Activated T-cell treated with anti-CD3 and anti-CD28 coated beads, Interleukin-2, amount 50 U/mL, for 1 hour (primary cell): ENCODE measurements around the gene LSS.
A peak's percentile ranks its signal among the peaks of the same experiment; 100 is the strongest.
"Not testable (repeated sequence)": the region's sequence is repeated elsewhere in the genome, so short reads cannot be mapped to it uniquely, and the experiment has no call there.

Source experiments
- DNase-seq: peaks from one replicate; pipeline ENCODE4 v3.0.0-alpha.2; 2020

LSS gene

GRCh38 chr21:46184625-46185555, 43.7 kb downstream of the LSS start:
- peak; percentile 74 for DNase-seq

- DNase-seq = peak; percentile 62
These were observed 44.5 kb downstream of the LSS start, which contains the start of gene SPATC1L for GRCh38 chr21:46183910-46184624. Gene SPATC1L (minus strand): TSS chr21:46184459. CDS start chr21:46182816, 1,643 bp downstream.

GRCh38 chr21:46183337-46183909, 45.2 kb downstream of the LSS start:
- not testable (repeated sequence) for DNase-seq

DNA sequence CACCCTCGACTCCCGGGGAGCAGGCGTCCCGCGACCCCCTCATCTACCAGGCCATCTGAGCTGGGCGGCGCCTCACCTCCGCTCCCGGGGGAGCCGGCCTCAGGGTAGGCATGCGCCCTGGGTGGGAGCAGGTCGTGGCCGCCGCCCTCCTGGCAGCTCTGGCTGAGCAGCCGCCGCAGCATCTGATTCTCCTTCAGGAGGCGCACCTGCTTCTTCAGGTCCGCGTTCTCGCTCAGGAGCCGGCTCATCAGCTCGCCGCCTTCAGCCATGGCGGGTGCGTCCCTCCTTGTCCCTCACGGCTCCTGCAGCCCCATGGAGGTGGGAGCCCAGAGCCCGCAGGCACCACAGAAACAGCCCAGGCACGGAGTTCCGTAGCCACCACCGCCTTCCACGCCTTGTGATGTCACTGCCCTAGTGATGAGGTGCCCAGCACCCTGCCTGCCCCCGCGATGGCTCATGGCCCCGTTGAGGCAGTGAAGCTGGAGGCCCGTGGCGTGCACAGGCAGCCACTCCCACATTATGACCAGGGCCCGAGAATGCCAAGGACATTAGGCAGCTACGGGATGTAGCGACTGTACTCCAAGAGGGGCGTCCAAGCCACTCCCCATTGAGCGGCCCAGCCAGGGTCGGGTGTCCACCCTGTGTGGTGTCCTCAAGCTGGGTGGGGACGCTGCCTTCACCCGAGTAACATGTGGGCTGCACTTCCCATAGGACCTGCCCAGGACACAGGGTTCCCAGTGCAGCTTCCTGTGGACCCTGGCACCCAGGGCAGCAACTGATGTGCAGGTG, 45.8 kb downstream of the LSS start:
- peak; percentile 14 for DNase-seq

- peak; percentile 14 for DNase-seq
These were observed 46.5 kb downstream of the LSS start for GRCh38 chr21:46181953-46182547.

DNA sequence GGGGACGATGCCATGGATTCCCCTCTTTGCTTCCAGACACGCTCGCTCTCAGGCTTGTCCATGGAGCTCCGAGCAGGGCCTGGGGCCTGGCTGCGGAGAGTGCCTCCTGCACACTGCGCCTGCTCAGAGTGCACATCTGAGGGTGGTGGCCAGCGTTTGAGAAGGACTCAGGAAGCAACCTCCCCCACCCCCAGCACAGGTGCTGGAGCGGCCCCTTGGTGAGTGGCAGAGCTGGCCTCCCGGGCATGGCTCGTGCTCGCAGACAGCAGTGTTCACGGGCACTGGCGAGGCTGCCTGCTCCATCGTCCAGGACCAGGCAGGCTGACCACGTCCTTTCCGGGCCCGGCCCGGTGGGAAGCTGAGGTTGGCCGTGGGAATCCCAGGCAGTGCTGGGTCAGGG, 47.1 kb downstream of the LSS start:
- no peak for DNase-seq

- no peak for DNase-seq
These were observed 47.7 kb downstream of the LSS start for GRCh38 chr21:46180778-46181391.

DNA sequence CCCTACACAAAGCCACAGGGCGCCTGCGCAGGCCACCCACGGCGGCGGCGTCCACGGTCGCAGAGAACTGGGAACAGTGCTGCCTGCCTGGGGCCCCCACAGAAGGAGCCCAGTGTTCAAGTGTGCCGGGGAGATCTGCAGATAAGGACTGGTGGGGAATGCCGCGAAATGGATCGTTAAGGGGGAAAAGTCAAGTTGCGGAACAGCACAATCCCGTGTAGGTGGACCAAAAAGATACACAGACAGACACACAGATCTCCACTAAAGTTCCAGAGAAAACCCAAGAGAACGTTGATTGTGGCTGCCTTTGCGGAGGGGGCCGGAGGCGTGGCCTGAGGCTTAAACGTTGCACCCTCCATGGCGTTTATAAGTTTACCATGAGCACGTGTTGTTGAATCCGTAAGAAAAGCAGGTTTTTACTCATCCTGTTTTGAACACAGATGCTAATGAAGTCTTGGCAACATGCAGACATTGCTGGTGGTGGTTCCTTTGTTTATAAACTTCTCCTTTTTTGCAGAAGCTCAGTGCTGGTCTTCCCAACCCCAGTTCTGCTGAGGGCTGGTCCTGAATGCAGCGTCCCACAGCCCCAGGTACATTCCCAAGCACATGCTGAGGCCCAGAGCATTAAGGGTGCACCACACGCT, 48.4 kb downstream of the LSS start:
- DNase-seq = no peak

GRCh38 chr21:46179708-46180078, 48.9 kb downstream of the LSS start:
- no peak for DNase-seq

DNA sequence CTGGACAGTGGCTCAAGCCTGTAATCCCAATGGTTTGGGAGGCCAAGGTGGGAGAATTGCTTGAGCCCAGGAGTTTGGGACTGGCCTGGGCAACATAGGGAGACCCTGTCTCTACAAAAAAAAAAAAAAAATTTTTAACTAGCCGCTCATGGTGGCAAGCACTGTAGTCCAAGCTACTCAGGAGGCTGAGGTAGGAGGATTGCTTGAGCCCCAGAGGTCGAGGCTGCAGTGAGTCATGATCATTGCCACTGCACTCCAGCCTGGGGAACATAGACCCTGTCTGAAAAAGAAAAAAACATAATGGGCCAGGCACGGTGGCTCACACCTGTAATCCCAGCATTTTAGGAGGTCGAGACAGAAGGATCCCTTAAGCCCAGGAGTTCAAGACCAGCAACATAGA, 49.6 kb downstream of the LSS start:
- DNase-seq = no peak

GRCh38 chr21:46176443-46177129, 52.0 kb downstream of the LSS start:
- not testable (repeated sequence) for DNase-seq

DNA sequence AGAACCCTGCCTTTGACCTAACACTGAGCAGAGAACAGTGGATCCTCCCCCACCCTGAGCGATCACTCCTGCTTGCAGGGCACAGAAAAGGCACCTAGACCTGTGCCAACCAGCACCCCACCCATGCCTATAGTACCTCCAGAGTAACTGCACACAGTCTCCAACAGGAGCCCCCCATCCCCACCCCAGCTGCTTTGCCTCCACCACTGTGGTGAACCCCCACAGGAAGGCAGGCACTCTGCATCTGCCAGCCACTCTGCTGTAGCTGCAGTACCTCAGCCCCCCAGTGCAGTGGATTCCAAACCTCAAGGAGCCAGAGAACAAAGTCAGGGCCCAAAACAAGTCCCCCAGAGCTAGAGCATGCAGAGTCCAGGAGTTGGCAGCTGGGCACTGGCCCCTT, 55.0 kb downstream of the LSS start:
- DNase-seq = no peak

DNA sequence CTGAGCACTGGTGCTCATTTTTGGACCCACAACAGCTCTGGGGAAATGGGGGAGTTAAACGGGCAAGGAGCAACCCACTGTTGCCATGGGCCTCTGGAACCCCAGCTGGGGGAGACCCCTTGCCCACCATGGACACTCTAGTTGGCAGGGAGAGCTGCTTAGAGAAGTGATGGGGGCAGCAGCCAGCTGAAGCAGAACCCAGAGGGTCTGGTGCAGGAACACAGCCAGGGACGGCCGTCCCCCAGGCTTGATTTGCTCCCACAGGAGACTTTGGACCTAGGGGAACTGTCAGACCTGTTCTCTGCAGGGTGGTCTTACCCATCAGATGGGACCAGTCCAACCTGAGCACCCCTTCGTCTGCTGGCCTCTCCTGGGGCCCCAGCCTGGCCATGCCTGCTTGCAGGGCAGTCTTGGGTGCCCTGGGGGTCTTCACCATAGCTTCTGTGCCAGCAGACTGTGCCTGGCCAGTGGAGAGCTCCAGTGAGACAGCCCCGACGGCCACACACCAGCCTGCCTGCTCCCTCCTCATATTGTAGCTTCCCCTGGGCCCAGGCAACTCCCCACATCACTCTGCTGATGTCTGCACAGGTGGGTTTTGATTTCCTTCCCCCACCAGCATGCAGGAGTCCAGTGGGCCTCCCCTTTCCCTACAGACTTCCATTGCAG, 55.6 kb downstream of the LSS start:
- no peak for DNase-seq

- no peak for DNase-seq
These were observed 56.3 kb downstream of the LSS start for GRCh38 chr21:46171996-46172862.

- DNase-seq = no peak
These were observed 57.0 kb downstream of the LSS start for GRCh38 chr21:46171585-46171984.

DNA sequence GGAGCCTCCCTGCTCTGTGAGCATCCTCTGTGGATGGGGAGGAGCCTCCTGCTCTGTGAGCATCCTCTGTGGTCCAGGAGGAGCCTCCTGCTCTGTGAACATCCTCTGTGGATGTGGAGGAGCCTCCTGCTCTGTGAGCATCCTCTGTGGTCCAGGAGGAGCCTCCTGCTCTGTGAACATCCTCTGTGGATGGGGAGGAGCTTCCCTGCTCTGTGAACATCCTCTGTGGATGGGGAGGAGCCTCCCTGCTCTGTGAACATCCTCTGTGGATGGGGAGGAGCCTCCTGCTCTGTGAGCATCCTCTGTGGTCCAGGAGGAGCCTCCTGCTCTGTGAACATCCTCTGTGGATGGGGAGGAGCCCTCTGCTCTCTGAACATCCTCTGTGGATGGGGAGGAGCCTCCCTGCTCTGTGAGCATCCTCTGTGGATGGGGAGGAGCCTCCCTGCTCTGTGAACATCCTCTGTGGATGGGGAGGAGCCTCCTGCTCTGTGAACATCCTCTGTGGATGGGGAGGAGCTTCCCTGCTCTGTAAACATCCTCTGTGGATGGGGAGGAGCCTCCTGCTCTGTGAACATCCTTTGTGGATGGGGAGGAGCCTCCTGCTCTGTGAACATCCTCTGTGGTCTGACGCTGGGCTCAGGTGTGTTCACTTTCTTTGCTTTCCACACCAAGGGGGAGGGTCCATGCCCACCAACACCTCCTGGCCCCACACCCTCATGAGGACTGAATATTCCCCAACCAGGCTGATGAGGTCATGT, 58.0 kb downstream of the LSS start:
- DNase-seq = peak; percentile 20

DNA sequence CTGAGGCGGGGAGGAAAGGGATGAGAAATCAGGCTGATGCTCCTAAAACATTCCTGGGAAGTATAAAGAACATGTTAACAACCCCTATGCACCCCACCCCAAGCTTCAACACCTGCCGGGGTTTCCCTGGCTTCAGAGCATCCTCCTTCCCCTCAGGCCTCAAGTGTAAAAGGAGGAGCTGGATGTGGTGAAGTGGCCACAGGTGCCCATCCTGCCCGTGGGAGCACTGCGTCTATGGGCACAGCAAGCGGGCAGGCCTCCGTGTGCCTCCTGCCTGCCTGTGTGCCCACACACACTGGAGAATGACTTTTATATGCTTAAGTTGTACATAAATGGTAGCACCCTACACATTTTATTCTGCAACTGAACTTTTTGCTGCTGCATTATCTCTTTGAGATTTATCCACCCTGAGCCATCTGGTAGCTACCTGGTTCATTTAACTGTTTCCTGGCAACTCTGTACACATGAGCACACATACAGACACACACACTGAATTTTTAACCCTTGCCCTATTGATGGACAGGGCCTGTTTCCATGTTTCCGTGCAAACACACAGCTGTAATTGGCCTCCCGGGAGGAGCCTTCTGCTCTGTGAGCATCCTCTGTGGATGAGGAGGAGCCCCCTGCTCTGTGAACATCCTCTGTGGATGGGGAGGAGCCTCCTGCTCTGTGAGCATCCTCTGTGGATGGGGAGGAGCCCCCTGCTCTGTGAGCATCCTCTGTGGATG, 59.8 kb downstream of the LSS start:
- DNase-seq = no peak

DNA sequence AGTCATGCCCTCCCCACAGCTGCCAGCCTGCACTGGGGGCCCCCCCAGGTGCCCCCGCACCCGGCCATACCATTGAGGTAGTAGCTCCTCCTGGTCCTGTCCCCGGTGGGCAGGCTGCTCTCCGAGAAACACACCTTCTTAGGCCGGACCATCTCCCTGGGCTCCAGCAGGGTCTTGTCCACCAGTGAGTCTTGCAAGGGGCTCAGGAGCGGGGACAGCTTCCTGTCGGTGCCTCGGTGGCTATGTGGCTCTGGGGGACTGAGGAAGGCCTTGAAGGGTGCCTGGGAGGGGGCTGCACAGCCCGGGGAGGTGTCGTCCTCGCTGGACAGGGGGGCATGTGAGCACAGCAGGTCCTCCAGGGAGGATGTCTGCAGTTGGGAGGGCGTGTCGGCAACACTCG, 60.3 kb downstream of the LSS start:
- DNase-seq = no peak
